Hepatocyte (in vitro differentiated cells): ENCODE measurements around the gene ITPR3.

Source experiments
- EZH2 ChIP-seq: fragments of 200-600 bp; sonication (generic); IDR thresholded peaks from 2 replicates; pipeline ENCODE4 v1.6.1; 2016; ENCODE audit warnings: antibody characterized with exemption, mild to moderate bottlenecking, borderline replicate concordance
- EZH2phosphoT487 ChIP-seq: fragments of 200-600 bp; sonication (generic); IDR thresholded peaks from one replicate; pipeline ENCODE4 v1.6.1; 2018; ENCODE audit warnings: antibody characterized with exemption, mild to moderate bottlenecking, low read depth, moderate library complexity; ENCODE audit not compliant: unreplicated experiment, severe bottlenecking
- TF ChIP-seq, protein P1 (sequence below): fragments of 200-600 bp; sonication (generic); IDR thresholded peaks from 2 replicates; pipeline ENCODE4 v1.5.1; 2016; ENCODE audit warnings: antibody characterized with exemption, mild to moderate bottlenecking; ENCODE audit not compliant: poor library complexity

- TF ChIP-seq, protein P1, sequence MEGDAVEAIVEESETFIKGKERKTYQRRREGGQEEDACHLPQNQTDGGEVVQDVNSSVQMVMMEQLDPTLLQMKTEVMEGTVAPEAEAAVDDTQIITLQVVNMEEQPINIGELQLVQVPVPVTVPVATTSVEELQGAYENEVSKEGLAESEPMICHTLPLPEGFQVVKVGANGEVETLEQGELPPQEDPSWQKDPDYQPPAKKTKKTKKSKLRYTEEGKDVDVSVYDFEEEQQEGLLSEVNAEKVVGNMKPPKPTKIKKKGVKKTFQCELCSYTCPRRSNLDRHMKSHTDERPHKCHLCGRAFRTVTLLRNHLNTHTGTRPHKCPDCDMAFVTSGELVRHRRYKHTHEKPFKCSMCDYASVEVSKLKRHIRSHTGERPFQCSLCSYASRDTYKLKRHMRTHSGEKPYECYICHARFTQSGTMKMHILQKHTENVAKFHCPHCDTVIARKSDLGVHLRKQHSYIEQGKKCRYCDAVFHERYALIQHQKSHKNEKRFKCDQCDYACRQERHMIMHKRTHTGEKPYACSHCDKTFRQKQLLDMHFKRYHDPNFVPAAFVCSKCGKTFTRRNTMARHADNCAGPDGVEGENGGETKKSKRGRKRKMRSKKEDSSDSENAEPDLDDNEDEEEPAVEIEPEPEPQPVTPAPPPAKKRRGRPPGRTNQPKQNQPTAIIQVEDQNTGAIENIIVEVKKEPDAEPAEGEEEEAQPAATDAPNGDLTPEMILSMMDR = no peak
- TF ChIP-seq EZH2phosphoT487 (no peak), EZH2 (no peak)
Measured at GRCh38 chr6:33684428-33684896, 63.3 kb downstream of the ITPR3 start.
